ENCODE results near the gene ANXA11. TPM values are rescaled to one million over a fixed set of nuclear protein-coding genes. Genes with fewer than 3 reads are reported as not detected.
A peak's percentile ranks its signal among the peaks of the same experiment; 100 is the strongest.

Gene ANXA11
- total and polyA plus RNA-seq, 7 donors: 63.2 to 323 (median 109) TPM

GRCh38 chr10:80194373-80195045, 10.8 kb downstream of the ANXA11 start:
- TF ChIP-seq CTCF (IDR thresholded peaks at IDR 0.05): no peak
- TF ChIP-seq POLR2A (IDR thresholded peaks at IDR 0.05): no peak
- TF ChIP-seq EP300 (IDR thresholded peaks at IDR 0.05): no peak
- TF ChIP-seq POLR2AphosphoS5 (IDR thresholded peaks at IDR 0.05): no peak
- Histone ChIP-seq H3K27ac (peak overlapping the region in 1 of 4 donors; percentile 28), H3K4me1 (peaks cover 0 to 63% (median 55%) of the 10 kb centered on the region in 4 donors), H3K36me3 (no peaks in the 10 kb centered on the region), H3K4me3 (no peak overlapping the region), H3K27me3 (no peaks in the 10 kb centered on the region), H3K9me3 (no peaks in the 10 kb centered on the region)
- no peak for DNase-seq
- WGBS, 2 donors: 70 to 72% methylated on average over 11 of the region's 11 CpGs
- intact Hi-C loops (cut with DNase I): no loop called here

- H3K9me3 ChIP-seq: no peaks in the 10 kb centered on the region
- no peak overlapping the region for H3K27ac ChIP-seq
- TF ChIP-seq EP300 (IDR thresholded peaks at IDR 0.05) (no peak), CTCF (IDR thresholded peaks at IDR 0.05) (no peak), POLR2A (IDR thresholded peaks at IDR 0.05) (no peak), POLR2AphosphoS5 (IDR thresholded peaks at IDR 0.05) (no peak)
- no peak overlapping the region for H3K4me3 ChIP-seq
- no peaks in the 10 kb centered on the region for H3K27me3 ChIP-seq
- H3K36me3 ChIP-seq: no peaks in the 10 kb centered on the region
- H3K4me1 ChIP-seq: peaks cover 0 to 59% (median 53%) of the 10 kb centered on the region in 4 donors
- no peak for DNase-seq
- intact Hi-C loops (cut with DNase I): no loop called here
These were observed 12.8 kb downstream of the ANXA11 start for GRCh38 chr10:80192553-80192952.

- no peak for TF ChIP-seq POLR2AphosphoS5 (IDR thresholded peaks at IDR 0.05)
- TF ChIP-seq POLR2A (IDR thresholded peaks at IDR 0.05): peak in 1 of 2 donors; percentile 12
- DNase-seq: no peak
- no peaks in the 10 kb centered on the region for H3K27me3 ChIP-seq
- no peak overlapping the region for H3K4me3 ChIP-seq
- no peaks in the 10 kb centered on the region for H3K9me3 ChIP-seq
- peaks cover 0 to 59% (median 53%) of the 10 kb centered on the region in 4 donors for H3K4me1 ChIP-seq
- H3K36me3 ChIP-seq: no peaks in the 10 kb centered on the region
- no peak overlapping the region for H3K27ac ChIP-seq
- 33 to 56% methylated on average over 16 of the region's 16 CpGs for WGBS, 2 donors
- intact Hi-C loops (cut with DNase I): no loop called here
These were observed 13.6 kb downstream of the ANXA11 start for GRCh38 chr10:80191589-80192270.

GRCh38 chr10:80188713-80189112, 16.6 kb downstream of the ANXA11 start:
- intact Hi-C loops (cut with DNase I): no loop called here
- H3K27ac ChIP-seq: no peak overlapping the region
- H3K27me3 ChIP-seq: no peaks in the 10 kb centered on the region
- TF ChIP-seq POLR2A (IDR thresholded peaks at IDR 0.05) (no peak), CTCF (IDR thresholded peaks at IDR 0.05) (no peak), EP300 (IDR thresholded peaks at IDR 0.05) (no peak), POLR2AphosphoS5 (IDR thresholded peaks at IDR 0.05) (no peak)
- no peaks in the 10 kb centered on the region for H3K9me3 ChIP-seq
- peak; percentile 41 for DNase-seq
- no peak overlapping the region for H3K4me3 ChIP-seq
- H3K4me1 ChIP-seq: peaks cover 0 to 62% (median 57%) of the 10 kb centered on the region in 4 donors
- H3K36me3 ChIP-seq: no peaks in the 10 kb centered on the region
- whole genome bisulfite sequencing, 2 donors: 94% methylated on average over 9 of the region's 9 CpGs
